Panc1 (cell line): ENCODE measurements around the gene WWOX. TPM values are rescaled to one million over a fixed set of nuclear protein-coding genes. Genes with fewer than 3 reads are reported as not detected.

Source experiments
- ATAC-seq: fragments of 200-7000 bp; cut with Tn5 transposase; 2 replicates; pipeline ENCODE4 v1.9.1; 2020; ENCODE audit warnings: mild to moderate bottlenecking, moderate library complexity
- BruUV-seq: library from RNA; stranded (reverse); fragments of 400-500 nt; replicated peaks from 2 replicates; lab custom pipeline; 2021; lab: Mats Ljungman, UMichigan
- CTCF ChIA-PET: fragments of 300-600 bp; sonication (Branson Sonifier 250); formaldehyde crosslinking; loops from one replicate; lab custom pipeline; 2022; ENCODE audit warnings: antibody characterized with exemption; lab: Charles Lee
- POLR2A ChIA-PET: fragments of 300-600 bp; sonication (Branson Sonifier 250); formaldehyde crosslinking; loops from one replicate; lab custom pipeline; 2022; ENCODE audit warnings: antibody characterized with exemption; lab: Charles Lee
- DNase-seq: peaks from one replicate; pipeline ENCODE4 v3.0.0-alpha.2; 2010; ENCODE audit warnings: low read depth, low spot score
- H3K27ac ChIP-seq: 2 replicates; pipeline ENCODE4 v1.5.1; 2011; ENCODE audit warnings: mild to moderate bottlenecking, low read length, inconsistent platforms
- H3K27me3 ChIP-seq: fragments of 200-500 bp; sonication (Bioruptor generic); 2 replicates; pipeline ENCODE4 v1.6.0; 2014; ENCODE audit warnings: low read length, inconsistent platforms; ENCODE audit not compliant: control insufficient read depth, insufficient read depth
- H3K36me3 ChIP-seq: fragments of 200-500 bp; sonication (Bioruptor generic); 2 replicates; pipeline ENCODE4 v1.5.1; 2014; ENCODE audit warnings: inconsistent platforms, mild to moderate bottlenecking, low read length, moderate library complexity; ENCODE audit not compliant: control insufficient read depth, insufficient read depth
- H3K4me1 ChIP-seq: 2 replicates; pipeline ENCODE4 v1.5.1; 2011; ENCODE audit warnings: inconsistent platforms, mild to moderate bottlenecking, low read length, moderate library complexity; ENCODE audit not compliant: control insufficient read depth, insufficient read depth
- H3K4me3 ChIP-seq, 2 experiments: 2 replicates each; pipeline ENCODE4 v1.5.1; 2011 to 2012; ENCODE audit warnings: low read depth in 2 of 2, low read length in 2 of 2, mild to moderate bottlenecking in 2 of 2, inconsistent platforms in 1 of 2, moderate library complexity in 1 of 2
- H3K9me3 ChIP-seq: fragments of 200-500 bp; sonication (Bioruptor generic); 2 replicates; pipeline ENCODE4 v1.5.1; 2014; ENCODE audit warnings: low read depth, mild to moderate bottlenecking, inconsistent platforms, low read length, moderate library complexity; ENCODE audit not compliant: control insufficient read depth, insufficient read depth
- CTCF ChIP-seq: fragments of 450-650 bp; IDR thresholded peaks from 2 replicates; pipeline ENCODE4 v1.5.1; 2017; ENCODE audit warnings: mild to moderate bottlenecking
- POLR2AphosphoS5 ChIP-seq: IDR thresholded peaks from 2 replicates; pipeline ENCODE4 v1.6.1; 2012; ENCODE audit warnings: mild to moderate bottlenecking, low read depth, low read length, moderate library complexity
- REST ChIP-seq, 2 experiments: IDR thresholded peaks; 2 replicates each; pipeline ENCODE4 v1.6.1; 2011 to 2012; ENCODE audit warnings: low read depth in 2 of 2, control low read depth in 1 of 2, low read length in 1 of 2, mild to moderate bottlenecking in 1 of 2, moderate library complexity in 1 of 2; ENCODE audit not compliant: insufficient read depth in 1 of 2
- SIN3A ChIP-seq: IDR thresholded peaks from 2 replicates; pipeline ENCODE4 v1.6.1; 2012; ENCODE audit warnings: low read depth, mild to moderate bottlenecking, low read length, moderate library complexity, borderline replicate concordance; ENCODE audit not compliant: insufficient read depth
- TCF7L2 ChIP-seq: IDR thresholded peaks from 2 replicates; pipeline ENCODE4 v1.6.1; 2011; ENCODE audit warnings: mild to moderate bottlenecking, low read depth, low read length, inconsistent platforms
- in situ Hi-C: cut with HindIII; loops from 2 replicates; pipeline ENCODE4 v1.10.0; 2016; ENCODE audit warnings: low sequenced_read_pairs, low pct_unique_long_range_greater_than_20kb
- intact Hi-C: fragments of 100-400 bp; cut with micrococcal nuclease; formaldehyde crosslinking; loops from one replicate; pipeline ENCODE4 v1.10.0; 2022; ENCODE audit not compliant: unreplicated experiment
- total RNA-seq: library from RNA; stranded (reverse); gene quantifications from one replicate; pipeline ENCODE4 v1.2.1, GENCODE V29; 2021; ENCODE audit not compliant: unreplicated experiment

WWOX gene
- total RNA-seq, 1 experiment from 2014 or later = 12.5 TPM

- CTCF ChIA-PET = interaction anchor here (0.5 kb wide), 1 partner anchor 1157 kb away, joined by 13 read pairs; no protein-coding TSS in a partner anchor
- in situ Hi-C loops = no loop called here
- Histone ChIP-seq H3K9me3 (no peaks in the 10 kb centered on the region), H3K36me3 (no peaks in the 10 kb centered on the region), H3K4me3 (no peak overlapping the region), H3K27me3 (no peaks in the 10 kb centered on the region; the same call in 1 of the 2 replicates), H3K27ac (no peak overlapping the region), H3K4me1 (no peaks in the 10 kb centered on the region)
- intact Hi-C loops = no loop called here
- POLR2A ChIA-PET = no interaction called here
- DNase-seq = no peak
- ATAC-seq = no peak
- BruUV-seq = no TSS peak
- TF ChIP-seq REST (IDR thresholded peaks at IDR 0.05; ENCODE audit: insufficient read depth in 1 of 2, low read depth in 2 of 2, low read length in 1 of 2) = no peak
- no peak for TF ChIP-seq POLR2AphosphoS5
- no peak for TF ChIP-seq TCF7L2
- no peak for TF ChIP-seq CTCF
- TF ChIP-seq SIN3A = no peak
Measured at GRCh38 chr16:78060809-78061208, 38.6 kb upstream of the WWOX start.

GRCh38 chr16:78065319-78065718, 34.1 kb upstream of the WWOX start:
- TF ChIP-seq SIN3A (no peak), REST (IDR thresholded peaks at IDR 0.05; ENCODE audit: insufficient read depth in 1 of 2, low read depth in 2 of 2, low read length in 1 of 2) (no peak), TCF7L2 (no peak), CTCF (no peak), POLR2AphosphoS5 (no peak)
- H3K4me3 ChIP-seq = no peak overlapping the region
- DNase-seq (no peak), ATAC-seq (no peak)
- H3K9me3 ChIP-seq = no peaks in the 10 kb centered on the region
- no peaks in the 10 kb centered on the region for H3K27me3 ChIP-seq
- CTCF ChIA-PET = no interaction called here
- intact Hi-C loops = no loop called here
- H3K36me3 ChIP-seq = no peaks in the 10 kb centered on the region
- H3K4me1 ChIP-seq = no peaks in the 10 kb centered on the region
- no peak overlapping the region for H3K27ac ChIP-seq
- in situ Hi-C loops = no loop called here
- no TSS peak for BruUV-seq
- POLR2A ChIA-PET = no interaction called here
